GM23248 (cell line): Measurements from ENCODE around the gene BEST3.

Experiments used
- EZH2 ChIP-seq: fragments of 200-600 bp; sonication (generic); IDR thresholded peaks from 2 replicates; pipeline ENCODE4 v1.6.1; 2018; ENCODE audit warnings: antibody characterized with exemption, mild to moderate bottlenecking; ENCODE audit not compliant: insufficient read depth, poor library complexity, severe bottlenecking
- EZH2phosphoT487 ChIP-seq: fragments of 200-600 bp; sonication (generic); IDR thresholded peaks from 2 replicates; pipeline ENCODE4 v1.6.1; 2018; ENCODE audit warnings: antibody characterized with exemption, moderate library complexity, mild to moderate bottlenecking, low read depth; ENCODE audit not compliant: insufficient read depth

- TF ChIP-seq EZH2phosphoT487 (no peak), EZH2 (no peak)
These were observed 91.0 kb downstream of the BEST3 start for GRCh38 chr12:69608114-69608513.
